Measurements from ENCODE around the gene COL18A1. TPM values are rescaled to one million over a fixed set of nuclear protein-coding genes. Genes with fewer than 3 reads are reported as not detected.

COL18A1 gene
- total RNA-seq, 1 experiment from 2014 or later: 170 TPM

GRCh38 chr21:45538381-45539045, 133.5 kb downstream of the COL18A1 start:
- H3K4me3 ChIP-seq (ENCODE audit: low read depth, low read length): no peak overlapping the region
- no TSS peak for BruUV-seq (replicated peaks)
- Mint-ChIP-seq H3K36me3 (ENCODE audit: insufficient read depth, unreplicated experiment) (peaks cover 13% of the 10 kb centered on the region), H3K4me1 (ENCODE audit: low read depth, unreplicated experiment) (no peaks in the 10 kb centered on the region), H3K4me3 (ENCODE audit: unreplicated experiment) (no peak overlapping the region), H3K9me3 (ENCODE audit: unreplicated experiment) (no peaks in the 10 kb centered on the region), H3K27ac (ENCODE audit: unreplicated experiment) (no peak overlapping the region), H3K27me3 (ENCODE audit: insufficient read depth, unreplicated experiment) (no peaks in the 10 kb centered on the region)
- H3K4me1 ChIP-seq: peaks cover 15% of the 10 kb centered on the region
- no peak for TF ChIP-seq CTCF (IDR thresholded peaks at IDR 0.05; ENCODE audit: insufficient read depth in 1 of 2, low read depth in 1 of 2, low read length in 1 of 2, severe bottlenecking in 1 of 2, unreplicated experiment in 1 of 2)
- no peaks in the 10 kb centered on the region for H3K27me3 ChIP-seq (replicated peaks; ENCODE audit: control insufficient read depth, insufficient read depth, low read length)
- DNase-seq: peak in 1 of 2 experiments; percentile 28
- intact Hi-C loops (cut with micrococcal nuclease; ENCODE audit: unreplicated experiment): no loop called here
- CTCF ChIA-PET: no interaction called here
- POLR2A ChIA-PET: no interaction called here
- no peaks in the 10 kb centered on the region for H3K9me3 ChIP-seq
- H3K36me3 ChIP-seq (ENCODE audit: control insufficient read depth, insufficient read depth, low read length): no peaks in the 10 kb centered on the region

GRCh38 chr21:45539046-45539795, 134.3 kb downstream of the COL18A1 start:
- peak in 1 of 2 experiments; percentile 30 for DNase-seq
- intact Hi-C loops (cut with micrococcal nuclease; ENCODE audit: unreplicated experiment): no loop called here
- ChIA-PET POLR2A (no interaction called here), CTCF (interaction anchor here (0.6 kb wide), 1 partner anchor 298 kb away, joined by 3 read pairs; no protein-coding TSS in a partner anchor)
- no peaks in the 10 kb centered on the region for H3K4me1 Mint-ChIP-seq (ENCODE audit: low read depth, unreplicated experiment)
- Histone ChIP-seq H3K36me3 (ENCODE audit: control insufficient read depth, insufficient read depth, low read length) (no peaks in the 10 kb centered on the region), H3K4me1 (peaks cover 15% of the 10 kb centered on the region), H3K9me3 (no peaks in the 10 kb centered on the region), H3K4me3 (ENCODE audit: low read depth, low read length) (no peak overlapping the region), H3K27me3 (replicated peaks; ENCODE audit: control insufficient read depth, insufficient read depth, low read length) (no peaks in the 10 kb centered on the region)
- H3K36me3 Mint-ChIP-seq (ENCODE audit: insufficient read depth, unreplicated experiment): peaks cover 13% of the 10 kb centered on the region
- peak overlapping the region; percentile 35 for H3K4me3 Mint-ChIP-seq (ENCODE audit: unreplicated experiment)
- no peak for TF ChIP-seq CTCF (IDR thresholded peaks at IDR 0.05; ENCODE audit: insufficient read depth in 1 of 2, low read depth in 1 of 2, low read length in 1 of 2, severe bottlenecking in 1 of 2, unreplicated experiment in 1 of 2)
- H3K27ac Mint-ChIP-seq (ENCODE audit: unreplicated experiment): no peak overlapping the region
- H3K9me3 Mint-ChIP-seq (ENCODE audit: unreplicated experiment): no peaks in the 10 kb centered on the region
- no TSS peak for BruUV-seq (replicated peaks)
- no peaks in the 10 kb centered on the region for H3K27me3 Mint-ChIP-seq (ENCODE audit: insufficient read depth, unreplicated experiment)

- peak overlapping the region; percentile 69 for H3K4me3 Mint-ChIP-seq (ENCODE audit: unreplicated experiment)
- peak in 1 of 2 experiments; percentile 28 for DNase-seq
- Histone ChIP-seq H3K4me1 (peaks cover 15% of the 10 kb centered on the region), H3K36me3 (ENCODE audit: control insufficient read depth, insufficient read depth, low read length) (no peaks in the 10 kb centered on the region), H3K9me3 (no peaks in the 10 kb centered on the region), H3K4me3 (ENCODE audit: low read depth, low read length) (no peak overlapping the region), H3K27me3 (replicated peaks; ENCODE audit: control insufficient read depth, insufficient read depth, low read length) (no peaks in the 10 kb centered on the region)
- H3K36me3 Mint-ChIP-seq (ENCODE audit: insufficient read depth, unreplicated experiment): peaks cover 13% of the 10 kb centered on the region
- no peaks in the 10 kb centered on the region for H3K27me3 Mint-ChIP-seq (ENCODE audit: insufficient read depth, unreplicated experiment)
- intact Hi-C loops (cut with micrococcal nuclease; ENCODE audit: unreplicated experiment): no loop called here
- POLR2A ChIA-PET: no interaction called here
- no peak overlapping the region for H3K27ac Mint-ChIP-seq (ENCODE audit: unreplicated experiment)
- CTCF ChIA-PET: interaction anchor here (0.6 kb wide), 1 partner anchor 298 kb away, joined by 3 read pairs; no protein-coding TSS in a partner anchor
- no peaks in the 10 kb centered on the region for H3K4me1 Mint-ChIP-seq (ENCODE audit: low read depth, unreplicated experiment)
- BruUV-seq (replicated peaks): no TSS peak
- H3K9me3 Mint-ChIP-seq (ENCODE audit: unreplicated experiment): no peaks in the 10 kb centered on the region
- TF ChIP-seq CTCF (IDR thresholded peaks at IDR 0.05; ENCODE audit: insufficient read depth in 1 of 2, low read depth in 1 of 2, low read length in 1 of 2, severe bottlenecking in 1 of 2, unreplicated experiment in 1 of 2): no peak
Observed at GRCh38 chr21:45539796-45540600, 135.0 kb downstream of the COL18A1 start.

Data from Caco-2 (cell line).